DMS53 (cell line): ENCODE data around the gene GCDH.
"Not testable (repeated sequence)": the region's sequence is repeated elsewhere in the genome, so short reads cannot be mapped to it uniquely, and the experiment has no call there.

ENCODE experiments used
- DNase-seq: peaks from one replicate; lab custom pipeline; 2025; lab: John Stamatoyannopoulos, UW

GCDH gene

GRCh38 chr19:12907166-12907565 is 16.2 kb downstream of the GCDH start:
- no peak for DNase-seq

GRCh38 chr19:12912571-12912970 is 21.6 kb downstream of the GCDH start:
- DNase-seq = peak; percentile 94

- peak; percentile 92 for DNase-seq
Measured at GRCh38 chr19:12913011-12913561, 22.1 kb downstream of the GCDH start.

- DNase-seq = peak; percentile 82
Measured at GRCh38 chr19:12913851-12914690, 23.1 kb downstream of the GCDH start.

- not testable (repeated sequence) for DNase-seq
Measured at GRCh38 chr19:12915860-12916259, 24.9 kb downstream of the GCDH start.

GRCh38 chr19:12918253-12918652 is 27.3 kb downstream of the GCDH start:
- no peak for DNase-seq

GRCh38 chr19:12921047-12921446 is 30.1 kb downstream of the GCDH start:
- no peak for DNase-seq

- no peak for DNase-seq
Measured at GRCh38 chr19:12922959-12923358, 32.0 kb downstream of the GCDH start.

- no peak for DNase-seq
Measured at GRCh38 chr19:12924621-12925310, 33.8 kb downstream of the GCDH start.

- DNase-seq = no peak
Measured at GRCh38 chr19:12930002-12930645, 39.2 kb downstream of the GCDH start.

- DNase-seq = no peak
Measured at GRCh38 chr19:12932392-12933286, 41.7 kb downstream of the GCDH start.

GRCh38 chr19:12933287-12934072 is 42.5 kb downstream of the GCDH start, which contains the start of gene FARSA:
FARSA (minus strand) TSS chr19:12933711; CDS start chr19:12933696, 15 bp downstream.
- peak; percentile 93 for DNase-seq

GRCh38 chr19:12935071-12935470 is 44.1 kb downstream of the GCDH start:
- DNase-seq = no peak

- DNase-seq = peak; percentile 63
Measured at GRCh38 chr19:12936582-12936981, 45.6 kb downstream of the GCDH start.

GRCh38 chr19:12937093-12937926 is 46.4 kb downstream of the GCDH start:
- DNase-seq = peak; percentile 73

GRCh38 chr19:12937927-12938778 is 47.2 kb downstream of the GCDH start, which contains the start of gene CALR:
CALR (plus strand) TSS chr19:12938609; CDS start chr19:12938680, 71 bp downstream.
- peak; percentile 99 for DNase-seq

GRCh38 chr19:12938779-12939601 is 48.0 kb downstream of the GCDH start:
- peak; percentile 58 for DNase-seq
